HG03565 (cell line): ENCODE data around the gene CADPS.

Source experiments
- ATAC-seq: cut with Tn5 transposase; IDR thresholded peaks from one replicate; pipeline ENCODE4 v1.9.1; 2021; ENCODE audit warnings: mild to moderate bottlenecking, moderate library complexity; ENCODE audit not compliant: unreplicated experiment

The CADPS gene

GRCh38 chr3:62454916-62455315 lies 420.3 kb downstream of the CADPS start:
- no peak for ATAC-seq

GRCh38 chr3:62453448-62453847 lies 421.8 kb downstream of the CADPS start:
- no peak for ATAC-seq

- no peak for ATAC-seq
Measured at GRCh38 chr3:62451211-62451887, 423.9 kb downstream of the CADPS start.

- ATAC-seq = peak; percentile 81
Measured at GRCh38 chr3:62446337-62446940, 428.8 kb downstream of the CADPS start.

- ATAC-seq = no peak
Measured at GRCh38 chr3:62445275-62445674, 429.9 kb downstream of the CADPS start.

- no peak for ATAC-seq
Measured at GRCh38 chr3:62439978-62440377, 435.2 kb downstream of the CADPS start.

GRCh38 chr3:62439176-62439813 lies 435.9 kb downstream of the CADPS start:
- no peak for ATAC-seq

- no peak for ATAC-seq
Measured at GRCh38 chr3:62436785-62437184, 438.4 kb downstream of the CADPS start.

- no peak for ATAC-seq
Measured at GRCh38 chr3:62433396-62433795, 441.8 kb downstream of the CADPS start.

- ATAC-seq = no peak
Measured at GRCh38 chr3:62421207-62421606, 454.0 kb downstream of the CADPS start.

GRCh38 chr3:62416144-62416543 lies 459.1 kb downstream of the CADPS start:
- ATAC-seq = no peak

GRCh38 chr3:62415312-62415801 lies 459.9 kb downstream of the CADPS start:
- ATAC-seq = no peak

- no peak for ATAC-seq
Measured at GRCh38 chr3:62414786-62415185, 460.4 kb downstream of the CADPS start.

- ATAC-seq = no peak
Measured at GRCh38 chr3:62413687-62414086, 461.5 kb downstream of the CADPS start.

- no peak for ATAC-seq
Measured at GRCh38 chr3:62406945-62407344, 468.3 kb downstream of the CADPS start.

GRCh38 chr3:62405566-62405965 lies 469.6 kb downstream of the CADPS start:
- ATAC-seq = no peak

GRCh38 chr3:62405135-62405534 lies 470.1 kb downstream of the CADPS start:
- no peak for ATAC-seq

GRCh38 chr3:62404321-62404720 lies 470.9 kb downstream of the CADPS start:
- no peak for ATAC-seq

- ATAC-seq = no peak
Measured at GRCh38 chr3:62403765-62404164, 471.5 kb downstream of the CADPS start.

GRCh38 chr3:62392626-62393292 lies 482.5 kb downstream of the CADPS start:
- no peak for ATAC-seq

- ATAC-seq = no peak
Measured at GRCh38 chr3:62387251-62387650, 488.0 kb downstream of the CADPS start.
